ENCODE results near the gene R3HDM4.
A peak's percentile ranks its signal among the peaks of the same experiment; 100 is the strongest.

The R3HDM4 gene

DNA sequence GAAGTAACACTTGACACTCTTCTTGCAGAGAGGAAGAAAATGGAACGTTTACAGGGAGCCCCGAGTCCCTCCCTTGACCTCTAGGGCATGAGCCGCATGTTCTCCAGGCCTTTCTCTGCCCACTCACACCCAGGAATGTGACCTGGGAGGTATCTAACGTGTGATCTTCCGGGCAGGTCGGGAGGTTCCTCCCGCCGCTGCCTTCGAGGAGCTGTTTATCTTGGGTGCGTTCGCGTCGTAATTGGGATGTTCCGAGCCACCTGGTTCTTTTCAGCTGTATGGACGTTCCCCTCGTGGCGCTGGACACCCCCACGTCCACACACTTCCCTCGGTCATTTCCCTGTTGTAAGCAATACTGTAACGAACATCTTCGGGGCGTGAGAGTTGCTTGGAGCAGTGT lies 26.4 kb upstream of the R3HDM4 start:
- H3K27me3 ChIP-seq (ENCODE audit: control insufficient read depth in 2 of 2, insufficient read depth in 2 of 2, low read length in 2 of 2) = no peaks in the 10 kb centered on the region
- no peaks in the 10 kb centered on the region for H3K9me3 ChIP-seq (ENCODE audit: control insufficient read depth in 2 of 2, low read length in 2 of 2)

DNA sequence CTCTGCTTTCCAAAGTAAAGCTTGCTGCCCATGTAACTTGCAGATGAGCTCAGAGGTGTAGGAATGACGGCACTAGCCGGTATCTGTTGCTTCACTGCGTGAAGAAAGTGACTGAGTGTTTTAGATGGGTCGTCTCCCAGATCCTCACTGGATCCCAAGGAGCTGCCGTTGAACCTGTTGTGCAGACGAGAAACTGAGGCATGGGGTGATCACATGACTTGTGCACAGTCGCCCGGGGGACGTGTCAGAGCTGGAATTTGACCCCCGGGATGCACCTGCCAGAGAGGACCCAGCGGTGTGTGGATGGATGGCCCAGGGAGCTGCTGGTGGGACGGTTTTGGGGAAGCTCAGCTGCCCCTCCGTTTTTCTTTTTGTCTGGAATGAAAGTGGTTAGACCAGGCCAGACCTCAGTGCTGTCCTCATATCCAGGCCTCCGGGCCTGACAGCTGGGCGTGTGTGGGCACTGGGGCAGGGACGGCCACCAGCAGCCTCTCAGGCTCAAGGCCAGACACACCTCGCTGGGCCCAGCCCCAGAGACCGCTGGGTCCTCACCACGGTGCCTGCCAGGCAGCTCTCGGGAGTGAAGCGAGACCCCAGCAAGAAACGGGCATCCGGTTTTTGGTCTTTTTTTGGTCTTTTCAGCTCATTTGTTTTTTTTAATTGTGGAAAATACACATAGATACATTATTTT lies 25.4 kb upstream of the R3HDM4 start:
- Histone ChIP-seq H3K4me1 (ENCODE audit: control insufficient read depth in 2 of 2, insufficient read depth in 2 of 2, low read length in 2 of 2) (peaks cover 31 to 36% of the 10 kb centered on the region in 2 donors), H3K4me3 (ENCODE audit: low read length in 2 of 2) (no peak overlapping the region), H3K27ac (ENCODE audit: low read depth in 2 of 2, low read length in 2 of 2) (no peak overlapping the region), H3K9ac (ENCODE audit: low read depth in 1 of 2, low read length in 2 of 2) (no peak overlapping the region), H3K9me3 (ENCODE audit: control insufficient read depth in 2 of 2, low read length in 2 of 2) (no peaks in the 10 kb centered on the region), H3K36me3 (ENCODE audit: control insufficient read depth in 2 of 2, insufficient read depth in 2 of 2, low read length in 2 of 2) (no peaks in the 10 kb centered on the region), H3K27me3 (ENCODE audit: control insufficient read depth in 2 of 2, insufficient read depth in 2 of 2, low read length in 2 of 2) (no peaks in the 10 kb centered on the region)

More for the DNA sequence above, 26.4 kb upstream of the R3HDM4 start:
- Histone ChIP-seq H3K9ac (ENCODE audit: low read depth in 1 of 2, low read length in 2 of 2) (no peak overlapping the region), H3K27ac (ENCODE audit: low read depth in 2 of 2, low read length in 2 of 2) (no peak overlapping the region), H3K36me3 (ENCODE audit: control insufficient read depth in 2 of 2, insufficient read depth in 2 of 2, low read length in 2 of 2) (no peaks in the 10 kb centered on the region), H3K4me3 (ENCODE audit: low read length in 2 of 2) (no peak overlapping the region), H3K4me1 (ENCODE audit: control insufficient read depth in 2 of 2, insufficient read depth in 2 of 2, low read length in 2 of 2) (peaks cover 35 to 36% of the 10 kb centered on the region in 2 donors)

DNA sequence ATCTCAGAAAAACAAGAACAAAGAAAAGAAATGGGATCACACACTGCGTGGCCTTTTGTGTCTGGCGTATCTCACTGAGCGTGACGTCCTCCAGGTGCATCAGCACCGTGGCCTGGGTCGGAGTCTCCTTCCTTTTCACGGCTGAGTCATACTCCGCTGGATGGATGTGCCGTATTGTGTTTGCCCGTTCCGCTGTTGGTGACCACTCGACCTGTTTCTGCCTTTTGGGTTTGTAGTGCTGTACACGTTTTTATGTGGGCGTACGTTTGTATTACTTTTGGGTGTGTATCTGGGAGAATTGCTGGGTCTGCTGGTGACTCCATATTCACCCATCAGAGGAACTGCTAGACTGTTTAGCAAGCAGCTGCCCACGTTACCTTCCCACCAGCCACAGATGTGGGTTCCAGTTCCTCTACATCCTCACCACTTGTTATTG lies 24.3 kb upstream of the R3HDM4 start:
- Histone ChIP-seq H3K36me3 (ENCODE audit: control insufficient read depth in 2 of 2, insufficient read depth in 2 of 2, low read length in 2 of 2) (no peaks in the 10 kb centered on the region), H3K27ac (ENCODE audit: low read depth in 2 of 2, low read length in 2 of 2) (no peak overlapping the region), H3K4me3 (ENCODE audit: low read length in 2 of 2) (no peak overlapping the region), H3K4me1 (ENCODE audit: control insufficient read depth in 2 of 2, insufficient read depth in 2 of 2, low read length in 2 of 2) (peaks cover 36 to 43% of the 10 kb centered on the region in 2 donors), H3K9ac (ENCODE audit: low read depth in 1 of 2, low read length in 2 of 2) (no peak overlapping the region), H3K27me3 (ENCODE audit: control insufficient read depth in 2 of 2, insufficient read depth in 2 of 2, low read length in 2 of 2) (no peaks in the 10 kb centered on the region), H3K9me3 (ENCODE audit: control insufficient read depth in 2 of 2, low read length in 2 of 2) (no peaks in the 10 kb centered on the region)

DNA sequence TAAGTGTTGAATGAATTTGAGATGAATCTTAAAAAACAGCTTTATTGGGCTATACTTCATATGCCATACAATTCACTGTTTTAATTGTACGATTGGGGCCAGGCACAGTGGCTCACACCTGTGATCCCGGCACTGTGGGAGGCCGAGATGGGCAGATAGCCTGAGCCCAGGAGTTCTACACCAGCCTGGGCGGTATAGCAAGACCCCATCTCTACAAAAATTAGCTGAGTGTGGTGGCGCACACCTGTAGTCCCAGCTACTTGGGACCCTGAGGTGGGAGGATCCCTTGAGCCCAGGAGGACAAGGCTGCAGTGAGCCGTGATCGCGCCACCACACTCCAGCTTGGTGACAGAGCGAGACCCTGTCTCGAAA lies 23.1 kb upstream of the R3HDM4 start:
- Histone ChIP-seq H3K4me1 (ENCODE audit: control insufficient read depth in 2 of 2, insufficient read depth in 2 of 2, low read length in 2 of 2) (peaks cover 26 to 33% of the 10 kb centered on the region in 2 donors), H3K27ac (ENCODE audit: low read depth in 2 of 2, low read length in 2 of 2) (no peak overlapping the region), H3K9ac (ENCODE audit: low read depth in 1 of 2, low read length in 2 of 2) (no peak overlapping the region), H3K27me3 (ENCODE audit: control insufficient read depth in 2 of 2, insufficient read depth in 2 of 2, low read length in 2 of 2) (no peaks in the 10 kb centered on the region), H3K36me3 (ENCODE audit: control insufficient read depth in 2 of 2, insufficient read depth in 2 of 2, low read length in 2 of 2) (no peaks in the 10 kb centered on the region), H3K4me3 (ENCODE audit: low read length in 2 of 2) (no peak overlapping the region), H3K9me3 (ENCODE audit: control insufficient read depth in 2 of 2, low read length in 2 of 2) (no peaks in the 10 kb centered on the region)

DNA sequence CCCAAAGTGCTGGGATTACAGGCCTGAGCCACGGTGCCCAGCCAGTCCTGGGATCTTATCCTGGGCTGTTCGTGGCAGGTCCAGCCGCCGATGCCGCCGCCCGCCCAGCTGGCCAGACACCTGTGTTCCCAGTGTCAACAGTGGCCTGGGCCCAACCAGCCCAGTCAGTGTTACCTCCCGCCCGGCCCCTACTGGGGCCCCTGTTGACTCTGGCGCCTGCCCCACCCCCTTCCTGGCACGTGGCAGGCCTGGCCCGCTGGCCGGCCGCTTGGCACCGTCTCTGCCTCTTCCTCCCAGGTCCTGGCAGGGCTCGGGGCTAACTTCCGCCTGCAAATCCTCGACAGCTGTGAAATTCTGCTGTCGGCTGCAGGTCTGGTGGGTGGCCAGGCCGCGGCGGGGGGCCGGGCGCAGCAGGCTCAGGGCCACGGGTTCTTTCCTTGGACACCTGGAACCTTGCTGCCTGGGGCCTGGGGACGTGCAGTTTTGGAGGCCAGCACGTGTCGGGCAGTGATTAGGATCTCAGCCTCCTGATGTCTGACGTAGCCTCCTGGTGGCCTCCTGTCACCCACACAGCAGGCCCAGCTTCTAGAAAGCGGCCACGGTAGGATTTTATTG lies 22.0 kb upstream of the R3HDM4 start:
- Histone ChIP-seq H3K9me3 (ENCODE audit: control insufficient read depth in 2 of 2, low read length in 2 of 2) (no peaks in the 10 kb centered on the region), H3K4me3 (ENCODE audit: low read length in 2 of 2) (peak overlapping the region in 1 of 2 donors; percentile 26), H3K27me3 (ENCODE audit: control insufficient read depth in 2 of 2, insufficient read depth in 2 of 2, low read length in 2 of 2) (no peaks in the 10 kb centered on the region), H3K4me1 (ENCODE audit: control insufficient read depth in 2 of 2, insufficient read depth in 2 of 2, low read length in 2 of 2) (peaks cover 17 to 24% of the 10 kb centered on the region in 2 donors), H3K9ac (ENCODE audit: low read depth in 1 of 2, low read length in 2 of 2) (peak overlapping the region in 1 of 2 donors; percentile 63), H3K27ac (ENCODE audit: low read depth in 2 of 2, low read length in 2 of 2) (peak overlapping the region; percentile 73 to 76), H3K36me3 (ENCODE audit: control insufficient read depth in 2 of 2, insufficient read depth in 2 of 2, low read length in 2 of 2) (no peaks in the 10 kb centered on the region)

DNA sequence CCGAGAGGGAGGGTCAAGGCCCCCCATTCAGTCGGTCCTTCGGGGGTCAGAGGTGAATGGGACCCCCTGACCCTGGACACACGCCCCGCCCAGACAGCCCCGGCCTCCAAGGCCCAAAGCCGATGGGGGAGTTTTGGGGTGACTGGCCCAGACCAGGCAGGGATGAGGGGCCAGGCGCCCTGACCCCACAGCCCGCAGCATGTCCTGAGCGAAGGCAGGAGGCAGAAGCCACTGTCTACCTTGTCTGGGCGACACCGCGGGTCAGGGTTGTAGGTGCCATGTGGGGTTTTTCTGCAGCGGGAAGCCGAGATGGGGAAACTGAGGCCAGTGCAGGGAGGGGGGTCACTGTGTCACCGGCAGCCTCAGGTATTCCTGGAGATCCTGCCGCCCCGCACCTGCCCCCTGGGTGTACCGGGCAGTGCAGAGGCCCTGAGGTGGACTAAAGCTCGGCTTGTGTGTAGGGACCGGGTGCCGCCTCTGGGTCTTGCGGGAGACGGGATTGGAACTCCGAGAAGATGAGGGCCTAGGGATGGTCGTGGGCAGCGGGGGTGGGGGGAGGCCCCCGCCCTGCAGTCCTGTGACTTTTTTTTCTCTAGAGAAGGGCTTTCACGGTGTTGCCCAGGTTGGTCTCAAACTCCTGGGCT lies 21.3 kb upstream of the R3HDM4 start:
- no peaks in the 10 kb centered on the region for H3K36me3 ChIP-seq (ENCODE audit: control insufficient read depth in 2 of 2, insufficient read depth in 2 of 2, low read length in 2 of 2)
- peak overlapping the region; percentile 73 to 76 for H3K27ac ChIP-seq (ENCODE audit: low read depth in 2 of 2, low read length in 2 of 2)
- no peaks in the 10 kb centered on the region for H3K9me3 ChIP-seq (ENCODE audit: control insufficient read depth in 2 of 2, low read length in 2 of 2)
- H3K4me1 ChIP-seq (ENCODE audit: control insufficient read depth in 2 of 2, insufficient read depth in 2 of 2, low read length in 2 of 2) = peaks cover 17 to 24% of the 10 kb centered on the region in 2 donors
- H3K9ac ChIP-seq (ENCODE audit: low read depth in 1 of 2, low read length in 2 of 2) = peak overlapping the region in 1 of 2 donors; percentile 63
- H3K4me3 ChIP-seq (ENCODE audit: low read length in 2 of 2) = no peak overlapping the region
- H3K27me3 ChIP-seq (ENCODE audit: control insufficient read depth in 2 of 2, insufficient read depth in 2 of 2, low read length in 2 of 2) = no peaks in the 10 kb centered on the region

DNA sequence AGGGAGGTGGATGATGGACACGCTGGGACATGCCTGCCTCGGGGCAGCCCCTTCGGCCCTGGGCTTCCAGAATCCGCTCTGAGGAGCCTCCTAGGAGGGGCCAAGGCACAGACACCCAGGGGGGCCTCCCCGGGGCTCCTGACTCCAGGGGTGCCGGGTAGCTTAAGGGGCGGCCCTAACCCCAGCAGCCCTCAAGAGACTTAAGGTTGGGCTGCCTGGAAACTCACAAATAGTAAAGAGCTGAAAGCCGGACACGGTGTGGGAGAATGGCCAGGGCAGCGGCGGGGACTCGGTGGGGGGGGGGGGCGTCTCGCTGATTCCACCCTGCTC lies 20.5 kb upstream of the R3HDM4 start:
- Histone ChIP-seq H3K9ac (ENCODE audit: low read depth in 1 of 2, low read length in 2 of 2) (no peak overlapping the region), H3K4me3 (ENCODE audit: low read length in 2 of 2) (no peak overlapping the region), H3K27me3 (ENCODE audit: control insufficient read depth in 2 of 2, insufficient read depth in 2 of 2, low read length in 2 of 2) (no peaks in the 10 kb centered on the region), H3K27ac (ENCODE audit: low read depth in 2 of 2, low read length in 2 of 2) (peak overlapping the region; percentile 28 to 48), H3K9me3 (ENCODE audit: control insufficient read depth in 2 of 2, low read length in 2 of 2) (no peaks in the 10 kb centered on the region), H3K4me1 (ENCODE audit: control insufficient read depth in 2 of 2, insufficient read depth in 2 of 2, low read length in 2 of 2) (peaks cover 17 to 24% of the 10 kb centered on the region in 2 donors), H3K36me3 (ENCODE audit: control insufficient read depth in 2 of 2, insufficient read depth in 2 of 2, low read length in 2 of 2) (no peaks in the 10 kb centered on the region)

DNA sequence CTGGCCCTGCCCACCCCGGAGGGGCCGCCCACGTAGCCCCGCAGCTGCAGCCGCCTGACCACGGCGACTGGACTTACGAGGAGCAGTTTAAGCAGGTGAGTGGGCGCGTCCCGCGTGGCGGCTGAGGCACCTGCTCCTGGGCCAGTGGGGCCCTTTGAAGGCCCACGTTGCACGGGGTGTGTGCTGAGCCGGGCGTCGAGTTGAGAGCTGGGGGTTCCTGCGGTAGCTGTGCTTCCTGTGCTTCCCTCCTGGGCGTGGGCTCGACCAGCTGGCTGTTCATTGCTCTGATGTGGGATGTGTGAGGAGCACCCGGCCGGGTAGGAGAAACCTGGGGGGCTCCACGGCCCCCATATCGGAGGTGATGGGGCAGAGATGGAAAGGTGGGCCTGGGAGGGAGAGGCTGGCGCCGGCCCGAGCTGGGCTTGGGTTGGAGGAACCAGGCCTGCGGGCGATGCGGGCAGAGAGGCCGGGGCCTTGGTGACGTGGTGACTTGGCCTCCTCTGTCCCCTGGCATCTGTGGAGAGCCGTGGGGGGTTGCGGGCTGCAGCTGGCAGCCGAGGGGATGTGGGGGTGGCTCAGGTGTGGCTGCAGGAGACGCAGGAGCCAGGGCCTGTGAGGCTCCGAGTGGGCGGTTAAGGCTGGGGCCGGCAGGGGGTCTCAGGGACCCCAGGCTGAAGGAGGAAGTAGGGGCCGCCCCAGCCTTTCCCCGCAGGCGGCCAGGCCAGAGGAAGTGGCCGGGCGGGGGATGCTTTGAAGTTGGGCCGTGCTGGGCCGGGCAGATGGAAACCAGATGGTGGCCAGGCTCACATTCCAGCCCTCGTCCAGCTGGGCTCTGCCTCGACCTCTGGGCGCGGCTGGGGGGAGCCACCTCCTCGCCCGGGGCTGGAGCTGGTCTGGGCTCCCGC lies 19.9 kb upstream of the R3HDM4 start:
- no peaks in the 10 kb centered on the region for H3K27me3 ChIP-seq (ENCODE audit: control insufficient read depth in 2 of 2, insufficient read depth in 2 of 2, low read length in 2 of 2)
- no peaks in the 10 kb centered on the region for H3K9me3 ChIP-seq (ENCODE audit: control insufficient read depth in 2 of 2, low read length in 2 of 2)
- H3K4me3 ChIP-seq (ENCODE audit: low read length in 2 of 2) = no peak overlapping the region
- peaks cover 17 to 24% of the 10 kb centered on the region in 2 donors for H3K4me1 ChIP-seq (ENCODE audit: control insufficient read depth in 2 of 2, insufficient read depth in 2 of 2, low read length in 2 of 2)
- H3K9ac ChIP-seq (ENCODE audit: low read depth in 1 of 2, low read length in 2 of 2) = no peak overlapping the region
- peak overlapping the region; percentile 28 to 48 for H3K27ac ChIP-seq (ENCODE audit: low read depth in 2 of 2, low read length in 2 of 2)
- no peaks in the 10 kb centered on the region for H3K36me3 ChIP-seq (ENCODE audit: control insufficient read depth in 2 of 2, insufficient read depth in 2 of 2, low read length in 2 of 2)

DNA sequence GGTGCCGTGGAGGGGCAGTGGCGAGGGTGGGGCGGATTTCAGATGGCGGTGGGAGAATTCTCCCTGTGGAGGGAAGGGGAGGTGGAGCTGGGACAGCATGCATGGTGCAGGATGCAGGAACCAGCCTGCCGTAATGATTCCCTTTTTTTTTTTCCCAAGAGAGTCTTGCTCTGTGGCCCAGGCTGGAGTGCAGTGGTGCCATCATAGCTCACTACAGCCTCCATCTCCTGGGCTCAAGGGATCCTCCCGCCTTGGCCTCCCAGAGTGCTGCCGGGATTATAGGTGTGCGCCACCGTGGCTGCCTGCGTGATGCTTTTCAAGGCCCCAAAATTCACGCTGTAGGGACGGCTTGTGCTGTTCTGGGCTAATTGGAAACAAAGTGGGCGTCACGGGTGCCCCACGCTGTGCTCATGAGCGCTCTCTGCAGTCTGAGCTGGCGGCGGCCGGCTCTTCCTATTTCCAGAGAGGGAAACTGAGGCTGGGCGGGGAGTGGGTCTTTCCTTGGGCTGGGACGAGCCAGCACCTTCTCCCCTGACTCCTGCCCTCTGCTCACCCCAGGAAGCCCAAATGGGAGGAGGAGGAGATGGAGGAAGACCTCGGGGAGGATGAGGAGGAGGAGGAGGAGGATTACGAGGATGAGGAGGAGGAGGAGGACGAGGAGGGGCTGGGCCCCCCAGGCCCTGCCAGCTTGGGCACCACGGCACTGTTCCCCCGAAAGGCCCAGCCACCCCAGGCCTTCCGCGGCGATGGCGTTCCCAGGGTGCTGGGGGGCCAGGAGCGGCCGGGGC lies 19.0 kb upstream of the R3HDM4 start:
- no peaks in the 10 kb centered on the region for H3K27me3 ChIP-seq (ENCODE audit: control insufficient read depth in 2 of 2, insufficient read depth in 2 of 2, low read length in 2 of 2)
- no peaks in the 10 kb centered on the region for H3K9me3 ChIP-seq (ENCODE audit: control insufficient read depth in 2 of 2, low read length in 2 of 2)
- H3K27ac ChIP-seq (ENCODE audit: low read depth in 2 of 2, low read length in 2 of 2) = no peak overlapping the region
- no peak overlapping the region for H3K4me3 ChIP-seq (ENCODE audit: low read length in 2 of 2)
- H3K9ac ChIP-seq (ENCODE audit: low read depth in 1 of 2, low read length in 2 of 2) = no peak overlapping the region
- no peaks in the 10 kb centered on the region for H3K36me3 ChIP-seq (ENCODE audit: control insufficient read depth in 2 of 2, insufficient read depth in 2 of 2, low read length in 2 of 2)
- H3K4me1 ChIP-seq (ENCODE audit: control insufficient read depth in 2 of 2, insufficient read depth in 2 of 2, low read length in 2 of 2) = peaks cover 17 to 27% of the 10 kb centered on the region in 2 donors
